Naive B cell (primary cell): Measurements from ENCODE around the gene AMZ2. TPM values are rescaled to one million over a fixed set of nuclear protein-coding genes. Genes with fewer than 3 reads are reported as not detected.
"Not testable (repeated sequence)": the region's sequence is repeated elsewhere in the genome, so short reads cannot be mapped to it uniquely, and the experiment has no call there.

Source experiments
- ATAC-seq, 2 donors: fragments of 150-1000 bp; cut with Tn5 transposase; 2 replicates each; pipeline ENCODE4 v1.10.0; 2021; ENCODE audit warnings: low read depth in 2 of 2, mild to moderate bottlenecking in 2 of 2, moderate library complexity in 2 of 2
- DNase-seq: peaks from one replicate; pipeline ENCODE4 v3.0.0; 2022
- H3K27ac Mint-ChIP-seq, 6 donors: one replicate each; pipeline ENCODE4 v1.8.0; 2020 to 2022; ENCODE audit warnings: mild to moderate bottlenecking in 6 of 6, mixed read lengths in 6 of 6, moderate library complexity in 5 of 6, inconsistent platforms in 2 of 6
- H3K27me3 Mint-ChIP-seq, 3 donors: one replicate each; pipeline ENCODE4 v1.8.0; 2021 to 2022; ENCODE audit warnings: mixed read lengths in 3 of 3, mild to moderate bottlenecking in 1 of 3
- H3K36me3 Mint-ChIP-seq, 2 donors: one replicate each; pipeline ENCODE4 v1.8.0; 2020 to 2022; ENCODE audit warnings: mixed read lengths in 2 of 2, inconsistent platforms in 1 of 2, mild to moderate bottlenecking in 1 of 2
- H3K4me1 Mint-ChIP-seq, 3 donors: one replicate each; pipeline ENCODE4 v1.8.0; 2020 to 2022; ENCODE audit warnings: mixed read lengths in 3 of 3, inconsistent platforms in 1 of 3, mild to moderate bottlenecking in 1 of 3, moderate library complexity in 1 of 3
- H3K4me3 Mint-ChIP-seq, 8 donors: one replicate each; pipeline ENCODE4 v1.8.0; 2020 to 2022; ENCODE audit warnings: mild to moderate bottlenecking in 8 of 8, mixed read lengths in 8 of 8, moderate library complexity in 8 of 8, inconsistent platforms in 2 of 8
- H3K9me3 Mint-ChIP-seq, 7 donors: one replicate each; pipeline ENCODE4 v1.8.0; 2020 to 2022; ENCODE audit warnings: mixed read lengths in 7 of 7, mild to moderate bottlenecking in 5 of 7, inconsistent platforms in 2 of 7, moderate library complexity in 1 of 7
- polyA plus RNA-seq, 6 donors: library from polyadenylated mRNA; unstranded; fragments of 300-500 nt; fragmentation: Illumina TruSeq; gene quantifications; one replicate each; pipeline ENCODE4 v1.2.3, GENCODE V29; 2021; ENCODE audit warnings: low read depth in 6 of 6

The AMZ2 gene
- polyA plus RNA-seq, 6 donors from 2014 or later = 92.7 to 152 (median 106) TPM

DNA sequence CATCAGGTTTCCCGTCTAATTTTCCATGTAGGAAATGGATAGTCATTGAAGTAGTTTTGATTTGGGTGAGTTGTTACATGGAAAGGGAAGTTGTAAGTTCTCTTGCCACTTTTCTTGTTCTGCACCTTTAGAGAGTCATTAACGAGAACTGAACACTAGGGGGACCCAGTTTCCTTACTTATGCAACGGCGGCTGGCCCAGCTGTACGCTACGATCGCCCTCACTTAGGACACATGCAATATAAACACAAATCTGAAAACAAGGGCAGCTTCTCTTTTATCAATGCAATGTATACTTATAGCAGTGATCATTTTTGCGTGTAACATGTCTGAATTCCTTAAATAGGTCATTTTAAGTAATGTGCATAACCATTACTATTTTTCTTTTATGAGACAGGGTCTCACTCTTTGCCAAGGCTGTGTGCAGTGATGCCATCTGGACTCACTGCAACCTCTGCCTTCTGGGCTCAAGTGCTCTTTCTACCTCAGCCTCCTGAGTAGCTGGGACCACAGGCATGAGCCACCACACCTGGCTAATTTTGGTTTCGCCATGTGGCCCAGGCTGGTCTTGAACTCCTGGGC lies 15.3 kb downstream of the AMZ2 start:
- peak overlapping the region; percentile 13 to 97 (median 64) for H3K27ac Mint-ChIP-seq
- peak overlapping the region in 1 of 8 donors; percentile 3 for H3K4me3 Mint-ChIP-seq
- H3K9me3 Mint-ChIP-seq, DNase-seq, H3K27me3 Mint-ChIP-seq, H3K36me3 Mint-ChIP-seq: not testable (repeated sequence)
- H3K4me1 Mint-ChIP-seq = peaks cover 7 to 29% (median 23%) of the 10 kb centered on the region in 3 donors
- peak; percentile 5 to 16 for ATAC-seq

GRCh38 chr17:68265833-68266232 lies 18.0 kb downstream of the AMZ2 start:
- H3K27me3 Mint-ChIP-seq, ATAC-seq, H3K9me3 Mint-ChIP-seq, H3K27ac Mint-ChIP-seq, H3K36me3 Mint-ChIP-seq, H3K4me3 Mint-ChIP-seq, DNase-seq: not testable (repeated sequence)
- H3K4me1 Mint-ChIP-seq = peaks cover 7 to 17% (median 11%) of the 10 kb centered on the region in 3 donors

DNA sequence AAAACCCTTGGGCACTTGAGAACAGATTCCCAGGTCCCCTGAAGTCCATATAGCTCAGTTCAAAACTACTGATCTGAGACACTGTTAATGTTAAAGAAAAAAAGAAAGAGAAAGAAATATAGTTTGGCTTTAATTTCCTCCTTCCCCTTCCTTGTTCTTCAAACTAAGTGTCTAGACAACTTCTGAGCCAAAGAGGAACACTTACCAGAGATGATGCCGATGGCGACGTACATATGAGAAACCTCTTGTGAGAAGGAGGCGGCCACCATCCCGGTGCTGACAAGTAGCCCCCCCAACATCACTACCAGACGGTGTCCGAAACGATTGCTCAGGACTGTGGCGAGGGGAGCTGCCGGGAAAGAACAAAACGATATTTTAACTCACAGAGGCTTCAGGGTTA lies 25.9 kb downstream of the AMZ2 start:
- Mint-ChIP-seq H3K36me3 (peaks cover 0 to 4% of the 10 kb centered on the region in 2 donors), H3K4me1 (peaks cover 0 to 4% (median 0%) of the 10 kb centered on the region in 3 donors), H3K9me3 (peaks cover 0 to 4% (median 0%) of the 10 kb centered on the region in 7 donors), H3K4me3 (peak overlapping the region in 1 of 8 donors; percentile 65), H3K27me3 (no peaks in the 10 kb centered on the region), H3K27ac (no peak overlapping the region)
- no peak for DNase-seq
- no peak for ATAC-seq

- H3K36me3 Mint-ChIP-seq, ATAC-seq: not testable (repeated sequence)
Measured at GRCh38 chr17:68276339-68276738, 28.5 kb downstream of the AMZ2 start.

DNA sequence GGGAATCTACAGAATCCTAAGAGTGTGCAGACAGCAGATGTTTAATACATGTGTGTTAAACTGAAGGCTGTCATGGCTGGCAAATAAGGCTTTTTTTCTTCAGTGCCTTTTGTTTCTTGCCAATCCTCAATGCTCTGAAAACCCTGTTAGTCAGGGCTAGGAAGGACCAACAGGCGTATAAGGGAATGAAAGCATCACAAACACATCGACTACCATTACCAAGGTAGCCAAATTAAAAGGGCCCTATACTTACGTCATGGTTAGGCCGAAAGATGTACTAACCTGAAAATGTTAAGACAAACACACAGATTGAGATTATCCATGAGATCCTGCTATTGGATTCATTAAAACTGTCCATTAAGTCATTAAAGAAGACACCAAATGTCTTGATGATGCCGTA lies 30.0 kb downstream of the AMZ2 start:
- ATAC-seq = no peak
- no peaks in the 10 kb centered on the region for H3K36me3 Mint-ChIP-seq

More at GRCh38 chr17:68276339-68276738, 28.5 kb downstream of the AMZ2 start:
- H3K27me3 Mint-ChIP-seq, H3K9me3 Mint-ChIP-seq, DNase-seq, H3K4me1 Mint-ChIP-seq, H3K27ac Mint-ChIP-seq, H3K4me3 Mint-ChIP-seq: not testable (repeated sequence)

DNA sequence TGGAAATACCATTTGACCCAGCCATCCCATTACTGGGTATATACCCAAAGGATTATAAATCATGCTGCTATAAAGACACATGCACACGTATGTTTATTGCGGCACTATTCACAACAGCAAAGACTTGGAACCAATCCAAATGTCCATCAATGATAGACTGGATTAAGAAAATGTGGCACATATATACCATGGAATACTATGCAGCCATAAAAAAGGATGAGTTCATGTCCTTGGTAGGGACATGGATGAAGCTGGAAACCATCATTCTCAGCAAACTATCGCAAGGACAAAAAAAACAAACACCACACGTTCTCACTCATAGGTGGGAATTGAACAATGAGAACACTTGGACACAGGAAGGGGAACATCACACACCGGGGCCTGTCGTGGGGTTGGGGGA lies 34.1 kb downstream of the AMZ2 start:
- not testable (repeated sequence) for ATAC-seq, H3K27ac Mint-ChIP-seq, H3K4me1 Mint-ChIP-seq, H3K36me3 Mint-ChIP-seq, H3K27me3 Mint-ChIP-seq, DNase-seq, H3K9me3 Mint-ChIP-seq, H3K4me3 Mint-ChIP-seq

More for the DNA sequence above, 30.0 kb downstream of the AMZ2 start:
- peaks cover 0 to 4% (median 0%) of the 10 kb centered on the region in 3 donors for H3K4me1 Mint-ChIP-seq
- peaks cover 0 to 7% (median 0%) of the 10 kb centered on the region in 7 donors for H3K9me3 Mint-ChIP-seq
- no peak for DNase-seq
- no peak overlapping the region for H3K27ac Mint-ChIP-seq
- no peaks in the 10 kb centered on the region for H3K27me3 Mint-ChIP-seq
- no peak overlapping the region for H3K4me3 Mint-ChIP-seq

GRCh38 chr17:68288375-68288774 lies 40.5 kb downstream of the AMZ2 start:
- Mint-ChIP-seq H3K27ac (peak overlapping the region; percentile 65 to 93 (median 87)), H3K27me3 (no peaks in the 10 kb centered on the region), H3K36me3 (no peaks in the 10 kb centered on the region), H3K4me3 (peak overlapping the region in 7 of 8 donors; percentile 37 to 95 (median 57)), H3K4me1 (peaks cover 25 to 45% (median 42%) of the 10 kb centered on the region in 3 donors), H3K9me3 (no peaks in the 10 kb centered on the region)
- ATAC-seq (peak; percentile 29 to 33), DNase-seq (peak; percentile 72)

DNA sequence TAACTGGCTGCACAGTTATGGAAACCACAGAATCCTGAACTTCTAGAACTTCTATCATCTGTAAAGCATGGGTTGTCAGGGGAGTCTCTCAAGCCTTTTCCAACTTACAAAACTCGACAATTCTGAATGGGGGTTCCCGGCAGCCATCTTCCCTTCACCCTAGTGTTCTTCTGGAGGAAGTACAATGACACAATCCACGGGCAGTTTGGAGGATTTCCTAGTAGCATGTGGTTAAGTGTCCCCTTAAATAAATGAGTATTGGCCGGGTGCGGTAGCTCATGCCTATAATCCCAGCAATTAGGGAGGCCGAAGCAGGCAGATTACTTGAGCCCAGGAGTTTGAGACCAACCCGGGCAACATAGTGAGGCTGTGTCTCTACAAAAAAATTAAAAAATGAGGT lies 41.0 kb downstream of the AMZ2 start:
- no peaks in the 10 kb centered on the region for H3K36me3 Mint-ChIP-seq
- H3K4me3 Mint-ChIP-seq = peak overlapping the region; percentile 37 to 95 (median 62)
- no peaks in the 10 kb centered on the region for H3K27me3 Mint-ChIP-seq
- no peak for DNase-seq
- ATAC-seq = no peak
- no peaks in the 10 kb centered on the region for H3K9me3 Mint-ChIP-seq
- H3K4me1 Mint-ChIP-seq = peaks cover 25 to 45% (median 42%) of the 10 kb centered on the region in 3 donors
- peak overlapping the region; percentile 65 to 93 (median 87) for H3K27ac Mint-ChIP-seq

DNA sequence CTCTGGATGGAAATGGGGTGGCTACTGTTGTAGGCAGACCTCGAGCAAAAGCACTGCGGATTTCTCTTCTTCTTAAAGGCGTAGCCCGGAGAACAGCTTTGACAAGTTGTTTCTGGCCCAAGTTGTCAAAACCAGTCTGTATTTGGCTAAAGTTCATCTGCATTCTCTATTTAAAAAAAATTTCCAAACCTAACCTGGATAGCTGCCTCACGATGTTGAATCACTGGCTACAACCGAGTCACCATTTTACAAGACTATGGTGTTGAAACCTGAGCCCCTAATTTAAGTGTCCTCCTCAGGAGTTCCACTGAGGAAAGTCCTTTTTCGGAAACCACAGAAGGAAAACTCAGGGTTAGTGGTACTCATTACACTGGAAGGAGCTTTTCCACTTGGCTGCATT lies 41.6 kb downstream of the AMZ2 start:
- Mint-ChIP-seq H3K9me3 (no peaks in the 10 kb centered on the region), H3K4me3 (peak overlapping the region in 7 of 8 donors; percentile 56 to 96 (median 92)), H3K4me1 (peaks cover 25 to 45% (median 42%) of the 10 kb centered on the region in 3 donors), H3K27me3 (no peaks in the 10 kb centered on the region), H3K27ac (peak overlapping the region in 5 of 6 donors; percentile 81 to 93 (median 90)), H3K36me3 (no peaks in the 10 kb centered on the region)
- ATAC-seq = no peak
- no peak for DNase-seq

- Mint-ChIP-seq H3K27ac (peak overlapping the region in 5 of 6 donors; percentile 39 to 91 (median 63)), H3K36me3 (no peaks in the 10 kb centered on the region), H3K4me1 (peaks cover 25 to 45% (median 42%) of the 10 kb centered on the region in 3 donors), H3K9me3 (no peaks in the 10 kb centered on the region), H3K4me3 (peak overlapping the region; percentile 86 to 96 (median 93)), H3K27me3 (no peaks in the 10 kb centered on the region)
- peak; percentile 5 for DNase-seq
- ATAC-seq = no peak
Measured at GRCh38 chr17:68289936-68290267, 42.1 kb downstream of the AMZ2 start.

- peak overlapping the region; percentile 86 to 96 (median 93) for H3K4me3 Mint-ChIP-seq
- no peaks in the 10 kb centered on the region for H3K36me3 Mint-ChIP-seq
- H3K4me1 Mint-ChIP-seq = peaks cover 25 to 45% (median 42%) of the 10 kb centered on the region in 3 donors
- ATAC-seq = no peak
- H3K27me3 Mint-ChIP-seq = no peaks in the 10 kb centered on the region
- no peaks in the 10 kb centered on the region for H3K9me3 Mint-ChIP-seq
- peak overlapping the region; percentile 39 to 97 (median 92) for H3K27ac Mint-ChIP-seq
- peak; percentile 54 for DNase-seq
Measured at GRCh38 chr17:68290268-68290954, 42.6 kb downstream of the AMZ2 start.

DNA sequence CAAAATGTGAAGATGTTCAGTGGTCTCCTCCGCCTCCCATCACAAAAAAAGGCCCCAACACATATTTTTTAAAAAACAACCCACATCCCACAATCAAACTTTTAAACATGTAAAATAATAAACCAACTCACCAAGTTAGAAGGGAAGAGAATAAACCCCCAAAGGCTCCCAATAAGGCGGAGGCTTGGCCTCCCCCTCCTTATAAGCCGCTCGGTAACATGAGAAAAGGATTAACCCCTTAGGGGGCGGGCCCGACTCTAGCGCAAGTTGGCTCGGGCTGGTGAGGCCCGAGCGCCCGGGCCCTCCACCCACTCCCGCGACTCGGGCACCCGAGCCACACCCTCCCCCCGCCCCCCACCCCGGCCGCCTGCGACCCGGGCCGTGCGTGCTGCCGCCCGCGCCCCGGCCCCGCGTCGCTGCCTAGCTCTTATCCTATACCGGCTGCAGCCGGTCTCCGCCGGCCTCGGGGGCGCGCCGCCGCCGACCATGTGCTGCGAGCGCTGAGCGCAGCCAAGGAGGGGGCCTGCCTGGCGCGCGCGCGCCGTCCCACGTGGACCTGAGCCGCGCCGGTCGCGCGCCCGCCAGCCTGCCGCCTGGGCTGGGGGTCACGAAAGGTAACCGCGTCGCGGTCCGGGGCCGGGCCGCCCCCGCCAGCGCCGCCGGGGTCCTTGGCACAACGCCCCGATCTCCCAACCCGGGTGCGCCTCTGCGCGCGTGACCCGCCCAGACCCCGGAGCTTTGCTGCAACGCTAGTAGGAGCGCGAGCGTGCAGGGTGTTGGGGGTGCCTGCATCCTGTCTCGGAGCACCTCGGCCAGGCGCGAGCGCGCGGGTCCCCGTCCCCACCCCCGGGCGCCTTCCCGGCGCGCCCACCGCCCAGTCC lies 43.4 kb downstream of the AMZ2 start, which contains the start of the genes ARSG and SLC16A6:
Gene ARSG (plus strand): TSS at position 541 of the 881 bp plus-strand sequence. CDS start 15,999 bp downstream, outside the sequence.
Gene SLC16A6 (minus strand): TSS at position 173 of the 881 bp plus-strand sequence. CDS start 12,807 bp downstream, outside the sequence.
- peak; percentile 47 to 52 for ATAC-seq
- peak; percentile 80 for DNase-seq
- Mint-ChIP-seq H3K36me3 (no peaks in the 10 kb centered on the region), H3K27me3 (no peaks in the 10 kb centered on the region), H3K27ac (peak within 1 kb of the TSS; percentile 77 to 97 (median 92)), H3K4me1 (peaks cover 25 to 45% (median 42%) of the 10 kb centered on the region in 3 donors), H3K4me3 (peak within 1 kb of the TSS; percentile 86 to 96 (median 93)), H3K9me3 (no peaks in the 10 kb centered on the region)
